NCI-H2081 treated with DMSO at 0.1 percent for 48 hours (cell line): ENCODE data around the gene ARHGAP26.
A peak's percentile ranks its signal among the peaks of the same experiment; 100 is the strongest.

Source experiments
- DNase-seq: peaks from one replicate; lab custom pipeline; 2025; lab: John Stamatoyannopoulos, UW

Gene ARHGAP26, protein sequence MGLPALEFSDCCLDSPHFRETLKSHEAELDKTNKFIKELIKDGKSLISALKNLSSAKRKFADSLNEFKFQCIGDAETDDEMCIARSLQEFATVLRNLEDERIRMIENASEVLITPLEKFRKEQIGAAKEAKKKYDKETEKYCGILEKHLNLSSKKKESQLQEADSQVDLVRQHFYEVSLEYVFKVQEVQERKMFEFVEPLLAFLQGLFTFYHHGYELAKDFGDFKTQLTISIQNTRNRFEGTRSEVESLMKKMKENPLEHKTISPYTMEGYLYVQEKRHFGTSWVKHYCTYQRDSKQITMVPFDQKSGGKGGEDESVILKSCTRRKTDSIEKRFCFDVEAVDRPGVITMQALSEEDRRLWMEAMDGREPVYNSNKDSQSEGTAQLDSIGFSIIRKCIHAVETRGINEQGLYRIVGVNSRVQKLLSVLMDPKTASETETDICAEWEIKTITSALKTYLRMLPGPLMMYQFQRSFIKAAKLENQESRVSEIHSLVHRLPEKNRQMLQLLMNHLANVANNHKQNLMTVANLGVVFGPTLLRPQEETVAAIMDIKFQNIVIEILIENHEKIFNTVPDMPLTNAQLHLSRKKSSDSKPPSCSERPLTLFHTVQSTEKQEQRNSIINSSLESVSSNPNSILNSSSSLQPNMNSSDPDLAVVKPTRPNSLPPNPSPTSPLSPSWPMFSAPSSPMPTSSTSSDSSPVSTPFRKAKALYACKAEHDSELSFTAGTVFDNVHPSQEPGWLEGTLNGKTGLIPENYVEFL

DNA sequence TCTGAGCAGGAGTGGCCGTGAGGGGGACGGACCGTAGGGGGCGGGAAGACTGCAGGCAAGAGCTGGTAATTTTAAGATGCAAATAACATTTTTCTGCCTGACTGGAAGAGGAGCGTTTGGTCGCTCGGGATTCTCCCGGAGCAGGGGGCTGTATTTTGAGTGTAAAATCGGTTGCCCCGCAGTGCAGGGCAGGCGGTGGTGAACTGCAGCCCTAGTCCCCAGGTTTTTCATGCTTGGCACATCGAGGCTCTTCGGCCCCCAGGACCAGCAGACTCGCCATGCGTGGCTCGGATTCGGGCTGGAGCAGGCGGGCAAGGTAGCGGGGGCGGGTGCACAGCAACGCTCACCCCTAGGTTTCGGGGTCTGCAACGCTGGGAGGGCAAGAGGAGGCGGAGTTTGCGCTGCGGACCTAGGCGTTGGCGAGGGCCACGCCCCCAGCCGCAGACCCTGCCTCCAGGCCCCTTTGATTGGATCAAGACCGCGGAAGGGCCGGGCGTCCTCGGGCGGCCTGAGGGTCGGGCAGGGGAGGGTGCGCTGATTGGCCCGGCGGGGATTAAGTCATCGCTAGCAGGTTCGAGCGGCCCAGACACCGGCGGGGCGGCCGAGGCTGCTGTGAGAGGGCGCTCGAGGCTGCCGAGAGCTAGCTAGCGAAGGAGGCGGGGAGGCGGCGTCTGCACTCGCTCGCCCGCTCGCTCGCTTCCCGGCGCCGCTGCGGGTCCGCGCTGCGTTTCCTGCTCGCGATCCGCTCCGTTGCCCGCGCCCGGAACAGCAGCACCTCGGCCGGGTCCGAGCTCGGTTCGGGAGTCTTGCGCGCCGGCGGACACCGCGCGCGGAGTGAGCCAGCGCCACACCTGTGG, at the start of gene ARHGAP26:
Gene ARHGAP26 (plus strand): TSS at position 585 of the 857 bp plus-strand sequence. CDS start 385 bp downstream, outside the sequence.
- peak; percentile 56 for DNase-seq

DNA sequence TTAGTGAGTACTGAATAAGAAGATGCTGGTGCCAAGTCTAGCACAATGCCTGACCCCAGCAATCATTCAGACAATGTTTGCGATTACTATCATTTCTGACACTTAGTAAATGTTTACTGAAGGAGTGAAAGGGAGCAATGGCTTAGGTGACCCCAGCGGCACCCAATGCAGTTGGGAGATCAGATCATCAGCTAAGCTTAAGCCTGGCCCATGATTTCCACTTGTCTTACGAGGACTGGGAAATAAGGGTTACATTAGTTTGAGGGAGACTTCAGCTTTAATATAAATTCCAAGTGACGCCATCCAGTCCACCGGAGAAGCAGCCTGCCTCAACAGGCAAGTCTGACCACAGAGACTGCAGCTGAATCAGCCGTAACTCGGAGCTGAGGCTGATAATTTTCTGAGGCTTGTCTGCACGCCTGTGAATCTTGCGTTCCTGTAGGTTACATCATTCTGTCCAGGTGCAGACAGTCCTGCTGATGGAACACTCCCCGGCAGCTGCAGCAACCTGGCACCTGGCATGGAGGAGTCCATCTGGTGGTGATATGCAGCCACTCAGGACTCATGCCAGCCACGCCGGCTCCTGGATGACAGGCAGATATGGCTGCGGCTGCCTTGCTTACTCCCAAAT, 49.4 kb upstream of the ARHGAP26 start:
- DNase-seq: no peak

DNA sequence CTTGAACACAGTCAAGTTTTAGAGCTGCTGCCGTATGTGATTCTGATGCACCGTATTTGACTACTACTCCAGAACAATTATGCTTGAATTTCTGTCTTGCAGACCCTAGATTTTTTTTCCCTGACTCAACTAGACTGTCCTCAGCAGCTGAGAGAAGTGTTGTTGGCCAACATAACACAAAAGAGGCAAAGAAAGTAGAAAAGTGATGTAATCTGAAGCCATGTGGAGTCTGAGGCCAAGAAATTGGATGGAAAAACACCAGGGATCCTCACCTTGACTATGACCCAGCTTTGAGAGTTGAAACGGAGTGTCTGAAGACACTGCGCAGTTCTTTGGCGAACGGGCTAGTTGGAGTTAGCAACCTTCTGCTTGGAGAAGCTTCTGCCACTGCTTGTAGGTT, 48.0 kb upstream of the ARHGAP26 start:
- no peak for DNase-seq

DNA sequence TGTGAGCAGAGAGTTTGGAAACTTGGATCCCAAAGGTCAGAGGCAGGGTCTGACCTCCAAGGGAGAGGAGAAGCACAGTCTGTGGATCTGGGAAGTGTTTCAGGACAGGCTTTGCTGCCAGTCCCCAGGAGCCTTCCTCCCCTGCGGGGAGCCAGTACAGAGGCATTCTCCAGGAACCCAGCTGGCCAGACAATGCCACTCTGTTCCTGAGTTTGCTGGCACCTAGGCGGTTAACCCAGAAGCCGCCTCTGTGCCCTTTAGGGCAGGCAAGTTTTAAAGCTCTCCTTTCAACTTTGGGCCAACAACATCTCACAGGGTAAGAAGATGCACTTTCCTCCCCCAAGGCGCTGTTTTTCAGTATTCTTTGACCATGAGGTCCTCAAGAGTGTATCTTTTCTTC, 47.3 kb upstream of the ARHGAP26 start:
- no peak for DNase-seq

DNA sequence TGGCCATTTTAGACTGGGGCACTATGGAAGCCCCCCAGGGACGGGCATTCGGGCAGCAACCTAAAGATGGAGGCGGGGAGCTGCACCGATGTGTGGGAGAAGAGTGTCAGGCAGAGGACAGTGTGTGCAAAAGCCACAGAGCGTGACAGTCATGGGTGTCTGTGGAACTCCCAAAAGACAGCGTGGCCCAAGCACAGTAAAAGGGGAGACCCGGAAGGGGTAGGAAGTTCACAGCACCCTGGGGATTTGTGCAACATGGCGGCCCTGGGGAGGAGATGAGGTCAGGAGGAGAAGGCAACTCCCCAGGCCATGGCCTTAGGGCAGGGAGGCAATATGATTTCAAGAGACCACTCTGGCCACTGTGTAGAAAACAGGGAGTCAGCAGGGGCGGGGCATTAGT, 45.4 kb upstream of the ARHGAP26 start:
- DNase-seq: no peak

DNA sequence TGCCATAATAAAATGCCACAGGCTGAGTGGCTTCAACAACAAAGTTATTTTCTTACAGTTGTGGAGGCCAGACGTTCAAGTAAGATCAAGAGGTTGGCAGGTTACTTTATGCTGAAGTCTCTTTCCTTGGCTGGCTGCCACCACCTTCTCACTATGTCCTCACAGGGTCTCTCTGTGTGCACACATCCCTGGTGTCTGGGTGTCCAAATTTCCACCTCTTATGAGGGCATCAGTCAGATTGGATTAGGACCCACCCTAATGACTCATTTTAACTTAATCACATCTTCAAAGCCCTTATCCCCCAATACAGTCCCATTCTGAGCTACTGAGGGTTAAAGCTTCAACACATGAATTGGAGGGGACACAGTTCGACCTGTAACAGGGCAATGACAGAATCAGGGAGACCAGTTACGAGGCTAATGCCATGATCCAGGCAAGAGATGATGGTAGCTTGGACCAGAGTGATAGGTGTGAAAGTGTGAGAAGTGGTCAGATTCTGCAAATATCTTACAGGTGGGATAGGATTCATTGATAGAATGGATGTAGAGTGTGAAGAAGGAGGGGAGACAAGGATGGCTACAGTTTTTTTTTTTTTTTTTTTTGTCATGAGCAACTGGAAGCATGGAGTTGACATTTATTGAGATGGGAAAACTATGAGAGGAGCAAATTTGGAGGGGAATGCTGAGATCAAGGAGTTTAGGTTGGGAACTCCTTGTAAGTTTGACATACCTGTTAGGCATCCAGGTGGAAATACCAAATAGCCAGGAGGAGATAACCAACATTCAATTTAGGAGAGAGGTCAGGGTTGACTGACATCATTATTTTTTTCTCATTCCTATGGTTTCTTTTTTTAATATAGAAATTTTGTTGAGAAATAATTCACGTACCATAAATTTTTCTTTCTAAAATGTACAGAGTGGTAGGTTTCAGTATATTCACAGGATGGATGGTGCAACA, 44.7 kb upstream of the ARHGAP26 start:
- DNase-seq: no peak

DNA sequence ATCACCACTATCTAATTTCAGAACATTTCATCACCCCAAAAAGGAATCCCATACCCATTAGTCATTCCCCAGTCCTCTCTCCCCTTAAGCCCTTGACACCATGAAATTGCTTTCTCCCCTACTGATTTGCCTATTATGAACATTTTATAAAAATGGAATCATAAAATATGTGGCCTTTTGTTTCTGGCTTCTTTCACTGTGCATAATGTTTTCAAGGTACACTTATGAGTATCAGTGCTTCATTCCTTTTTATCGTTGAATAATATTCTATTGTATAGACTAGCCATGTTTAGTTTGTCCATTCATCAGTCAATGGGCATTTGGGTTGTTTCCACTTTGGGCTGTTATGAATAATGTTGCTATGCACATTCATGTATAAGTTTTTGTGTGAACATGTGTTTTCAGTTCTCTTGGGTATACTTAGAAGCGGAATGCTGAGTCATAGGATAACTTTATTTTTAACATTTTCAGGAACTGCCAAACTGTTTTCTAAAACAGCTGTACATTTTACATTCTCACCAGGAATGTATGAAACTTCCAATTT, 43.9 kb upstream of the ARHGAP26 start:
- no peak for DNase-seq

DNA sequence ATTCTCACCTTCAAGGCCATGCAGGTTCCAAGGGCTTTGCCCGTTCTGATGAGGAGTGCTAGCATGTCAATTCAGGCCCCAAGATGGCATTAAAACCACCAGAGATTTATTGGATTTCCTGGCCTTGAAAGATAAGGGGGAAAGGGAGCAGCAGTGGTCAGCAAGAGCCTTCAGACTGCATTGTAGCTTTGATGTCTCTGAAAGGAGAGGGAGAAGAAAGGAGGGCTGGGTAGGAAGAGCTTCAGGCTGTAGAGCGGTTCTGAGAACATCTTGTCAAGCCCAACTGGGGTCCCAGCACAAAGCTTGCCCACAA, 42.5 kb upstream of the ARHGAP26 start:
- DNase-seq: no peak

DNA sequence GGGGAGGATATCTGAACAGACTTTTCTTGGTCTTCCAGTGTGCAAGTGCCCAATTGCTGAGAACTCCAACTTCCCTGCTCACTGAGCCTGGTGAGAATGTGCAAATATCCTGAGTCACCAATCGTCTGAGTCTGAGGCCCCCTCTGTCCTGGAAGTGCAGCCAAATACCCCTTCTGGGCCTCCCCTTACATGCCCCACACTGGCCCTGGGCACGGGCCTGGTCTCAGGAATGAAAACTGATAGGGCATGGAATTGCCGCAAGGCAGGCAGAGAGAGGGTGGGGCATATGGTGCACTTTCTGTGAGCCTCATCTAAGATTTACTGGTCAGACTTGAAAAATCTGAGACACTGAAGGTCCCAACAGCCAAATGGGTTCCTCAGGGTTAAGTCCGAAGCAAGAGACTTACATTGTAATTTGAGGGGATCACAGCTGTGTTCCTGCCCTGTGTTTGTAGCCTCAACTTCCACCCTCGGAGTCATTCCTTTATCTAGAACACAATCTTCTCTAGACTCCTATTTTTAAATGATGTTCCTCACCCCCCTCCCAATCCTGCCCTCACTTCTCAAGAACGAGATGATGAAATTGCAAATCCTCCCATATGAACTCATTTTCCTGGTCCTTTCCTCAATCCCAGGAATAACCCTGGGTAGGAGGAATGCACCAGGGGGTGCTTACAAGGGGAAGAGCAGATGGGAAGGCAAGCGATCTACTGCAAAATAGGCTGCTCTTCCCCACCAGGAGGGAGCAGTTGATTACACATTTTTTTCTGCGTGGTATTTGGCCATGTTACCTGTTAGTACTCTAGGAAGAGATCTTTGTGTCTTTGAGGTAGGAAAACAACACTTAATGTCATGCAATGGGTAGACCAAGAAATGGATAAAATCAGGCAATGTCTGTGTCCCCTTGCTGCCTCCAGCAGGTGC, 34.6 kb upstream of the ARHGAP26 start:
- DNase-seq: no peak

DNA sequence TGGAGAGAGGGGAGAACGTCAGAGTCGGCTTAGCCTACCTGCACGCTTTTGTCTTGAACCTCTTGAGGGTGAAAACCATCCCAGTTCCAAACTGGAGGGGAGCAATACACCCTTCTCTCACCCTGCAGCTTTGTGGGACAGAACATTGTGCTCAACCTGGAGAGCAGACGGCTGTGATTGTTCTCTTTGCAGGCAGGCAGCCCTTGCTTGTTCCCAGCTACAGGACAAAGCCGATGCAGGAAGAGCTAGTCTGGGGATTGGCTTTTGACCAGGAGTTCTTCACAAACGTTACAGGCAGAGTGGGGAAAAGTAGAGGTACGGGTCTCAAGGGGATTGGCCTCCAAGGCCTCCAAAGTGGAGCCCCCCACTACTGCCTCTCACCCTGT, 33.9 kb upstream of the ARHGAP26 start:
- DNase-seq: no peak

DNA sequence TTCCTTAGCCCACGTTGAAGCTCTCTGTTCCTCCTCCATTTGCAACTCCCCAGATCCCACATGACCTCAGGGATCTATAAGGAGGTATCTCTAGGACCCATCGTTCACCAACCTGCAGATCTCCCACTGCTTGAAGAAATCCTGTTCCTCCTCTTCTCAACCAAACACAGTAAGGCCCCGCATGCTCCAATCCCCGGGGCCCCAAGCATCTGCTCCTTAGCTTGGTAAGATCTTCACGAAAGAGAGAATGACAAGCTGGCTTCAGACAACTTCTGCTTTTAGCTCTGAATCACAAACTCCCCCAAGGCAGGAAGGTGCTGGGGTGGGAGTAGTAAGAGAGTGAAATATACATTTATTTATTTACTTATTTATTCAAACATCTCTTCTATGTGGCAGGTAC, 33.0 kb upstream of the ARHGAP26 start:
- DNase-seq: no peak

DNA sequence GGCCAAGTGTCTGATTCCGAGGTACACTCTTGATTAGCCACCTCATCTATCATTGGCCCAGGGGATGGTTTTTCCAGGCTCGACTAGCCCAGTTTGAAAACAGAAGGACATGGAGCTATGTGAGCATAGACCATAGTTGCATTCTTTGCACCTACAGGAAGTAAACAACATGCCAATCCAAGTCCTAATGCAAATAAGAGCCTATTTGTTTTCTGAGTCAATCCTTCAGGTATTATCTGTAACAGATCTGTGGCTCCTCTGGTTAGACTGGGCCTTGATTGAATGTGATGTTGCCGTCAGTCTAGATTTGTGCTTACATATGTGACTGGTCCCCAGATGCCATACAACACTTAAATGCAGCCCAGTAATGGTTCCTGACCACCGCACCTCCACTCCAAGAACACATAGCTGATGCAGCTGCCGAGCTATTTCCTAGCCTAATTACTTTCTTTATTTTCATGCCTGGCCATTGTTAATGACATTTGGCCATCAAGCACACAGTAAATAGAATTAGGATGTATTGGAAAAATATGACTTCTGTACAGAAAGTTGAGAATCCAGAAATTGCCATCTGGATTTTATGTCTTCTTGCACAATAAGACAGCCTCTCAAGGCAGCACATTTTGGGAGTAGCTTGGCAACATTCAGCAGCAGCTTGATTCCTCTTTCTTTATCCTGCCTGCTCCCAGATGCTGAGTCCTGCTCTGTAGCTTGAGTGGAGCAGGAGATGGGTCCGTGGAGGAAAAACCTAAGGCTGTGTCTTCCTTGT, 29.5 kb upstream of the ARHGAP26 start:
- DNase-seq: no peak

DNA sequence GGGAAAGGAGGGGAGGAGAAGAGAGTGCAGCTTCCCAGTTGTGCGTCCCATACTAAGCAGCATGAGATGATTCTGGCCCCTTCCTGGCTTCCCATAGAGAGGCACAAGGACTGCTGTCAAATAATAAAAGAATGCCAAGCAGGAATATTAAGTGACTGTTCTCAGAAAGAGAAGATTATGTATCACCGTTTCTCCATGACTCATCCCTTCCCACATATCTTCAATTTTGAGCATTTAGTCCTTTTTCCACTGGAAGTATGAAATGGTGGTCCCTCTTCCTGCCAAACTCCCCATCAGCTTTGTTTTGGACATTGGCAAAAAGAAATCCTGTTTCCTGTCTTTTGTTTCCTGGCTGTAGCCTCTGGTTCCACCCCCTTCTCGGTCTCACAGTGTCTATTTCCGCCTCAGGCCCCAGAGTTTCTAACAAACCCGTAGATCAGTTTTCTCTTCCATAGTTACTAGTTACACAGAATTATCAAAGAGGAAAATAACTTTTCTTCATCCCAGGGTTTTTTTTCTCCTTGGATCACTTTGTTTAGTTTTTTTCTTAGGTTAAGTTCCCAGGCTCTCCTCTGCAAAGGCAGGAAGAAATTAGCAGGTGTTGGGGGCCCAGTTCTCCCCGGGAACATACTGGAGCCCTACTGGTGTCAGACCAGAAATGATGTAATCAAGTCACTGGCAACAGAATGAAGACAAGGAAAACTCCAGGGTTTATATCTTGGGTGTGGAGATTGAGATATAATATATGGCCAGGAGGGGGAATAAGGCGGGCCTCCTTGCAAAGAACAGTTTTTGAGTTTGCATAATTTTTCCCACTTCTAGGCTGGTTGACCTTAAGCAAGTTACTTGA, 26.4 kb upstream of the ARHGAP26 start:
- no peak for DNase-seq

DNA sequence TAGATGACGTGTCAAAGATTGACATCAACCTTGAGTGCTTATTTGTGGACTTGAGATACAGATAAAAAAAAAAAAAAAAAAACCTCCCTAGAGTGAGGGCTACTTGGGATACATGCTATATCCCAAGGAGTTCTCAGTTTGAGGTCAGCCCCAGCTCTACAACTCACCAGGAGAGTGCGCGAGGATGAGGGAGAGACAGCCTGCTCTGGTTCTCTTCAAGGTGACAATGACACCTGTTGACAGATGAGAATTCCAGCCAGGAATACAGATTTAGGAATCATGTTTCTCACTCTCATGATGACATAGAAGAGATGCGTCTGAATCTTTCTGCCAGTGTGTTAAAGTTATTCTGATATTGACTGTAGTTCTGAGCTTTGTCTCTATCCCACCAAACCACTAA, 24.9 kb upstream of the ARHGAP26 start:
- DNase-seq: no peak

DNA sequence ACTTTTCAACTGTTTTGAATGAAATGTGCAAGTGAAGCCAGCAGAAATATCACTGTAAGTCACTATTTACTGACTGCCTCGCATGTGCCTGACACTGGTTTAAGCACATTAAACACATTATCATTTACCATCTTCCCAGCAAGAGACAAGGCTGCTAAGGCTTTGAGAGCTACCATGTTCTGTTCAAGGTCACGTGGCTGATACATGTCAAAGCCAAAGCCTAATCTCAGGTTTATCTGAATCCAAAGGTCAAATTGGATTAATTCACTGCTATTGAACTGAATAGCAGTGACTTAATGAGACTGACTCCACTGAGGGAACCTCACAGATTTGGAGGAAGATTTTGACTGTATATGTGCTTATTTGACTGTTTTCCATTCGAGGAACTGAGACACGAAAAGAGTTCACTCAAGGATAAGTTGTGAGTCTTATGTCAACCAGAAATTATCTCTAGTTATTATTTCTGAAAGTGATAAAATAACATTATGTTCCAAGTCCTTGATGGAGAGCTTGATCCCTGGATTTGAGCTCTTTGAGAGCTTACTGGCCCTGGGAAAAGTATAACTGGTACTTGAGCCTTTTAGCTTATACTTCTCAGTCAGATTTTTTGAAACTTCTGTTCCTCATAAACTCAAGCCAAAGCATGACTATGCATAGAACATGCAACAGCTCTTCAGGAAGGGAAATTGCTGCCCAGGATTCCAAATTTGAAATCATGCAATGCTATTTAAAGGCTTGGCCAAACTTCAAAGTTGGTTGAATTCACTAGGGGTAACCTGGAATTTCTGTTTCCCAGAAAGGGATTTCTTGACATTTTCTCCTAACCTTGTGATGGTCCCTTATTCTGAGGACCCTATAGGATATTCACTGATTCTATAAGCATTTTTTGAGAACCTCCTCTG, 23.4 kb upstream of the ARHGAP26 start:
- DNase-seq: no peak

DNA sequence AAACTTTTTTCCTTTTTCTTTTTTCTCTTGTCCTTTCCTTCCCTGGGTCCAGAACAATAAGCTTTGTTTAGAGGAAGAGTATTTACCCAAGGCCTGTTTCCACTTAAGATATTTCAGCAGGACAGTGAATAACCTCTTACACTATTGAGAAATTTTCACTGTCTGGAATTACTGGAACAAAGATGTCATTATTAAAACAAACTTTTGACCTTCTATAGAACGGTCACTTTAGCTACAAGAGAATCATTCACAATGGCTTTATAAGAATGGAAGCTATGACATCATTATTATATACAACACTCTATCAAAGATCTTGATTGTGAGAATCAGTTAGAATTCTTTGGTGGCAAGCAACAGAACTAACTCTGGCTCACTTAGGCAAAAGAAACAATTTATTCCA, 22.0 kb upstream of the ARHGAP26 start:
- DNase-seq: no peak
